ENCODE data around the gene PLAGL2.
"Not testable (repeated sequence)": the region's sequence is repeated elsewhere in the genome, so short reads cannot be mapped to it uniquely, and the experiment has no call there.

The PLAGL2 gene

GRCh38 chr20:32203356-32204204 lies 4.0 kb downstream of the PLAGL2 start:
- DNase-seq = no peak

DNA sequence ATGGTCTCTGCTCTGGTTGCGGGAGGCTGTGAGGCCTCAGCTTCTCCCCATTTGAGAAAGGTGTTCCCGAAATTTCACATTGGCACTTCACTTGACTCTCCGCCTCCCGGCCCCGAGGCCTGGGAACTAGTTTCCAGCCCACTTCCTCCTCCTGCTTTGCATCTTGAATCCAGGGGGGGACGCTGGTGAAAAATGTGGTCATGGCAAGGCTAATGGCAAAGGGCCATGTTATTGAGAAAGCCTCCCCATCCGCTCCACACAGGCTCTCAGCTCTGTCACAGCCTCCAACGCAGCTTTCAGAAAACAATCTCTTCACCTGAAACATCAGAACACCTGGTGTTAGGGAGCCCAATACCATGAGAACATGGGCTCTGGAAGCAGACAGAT lies 5.6 kb downstream of the PLAGL2 start:
- no peak for DNase-seq

DNA sequence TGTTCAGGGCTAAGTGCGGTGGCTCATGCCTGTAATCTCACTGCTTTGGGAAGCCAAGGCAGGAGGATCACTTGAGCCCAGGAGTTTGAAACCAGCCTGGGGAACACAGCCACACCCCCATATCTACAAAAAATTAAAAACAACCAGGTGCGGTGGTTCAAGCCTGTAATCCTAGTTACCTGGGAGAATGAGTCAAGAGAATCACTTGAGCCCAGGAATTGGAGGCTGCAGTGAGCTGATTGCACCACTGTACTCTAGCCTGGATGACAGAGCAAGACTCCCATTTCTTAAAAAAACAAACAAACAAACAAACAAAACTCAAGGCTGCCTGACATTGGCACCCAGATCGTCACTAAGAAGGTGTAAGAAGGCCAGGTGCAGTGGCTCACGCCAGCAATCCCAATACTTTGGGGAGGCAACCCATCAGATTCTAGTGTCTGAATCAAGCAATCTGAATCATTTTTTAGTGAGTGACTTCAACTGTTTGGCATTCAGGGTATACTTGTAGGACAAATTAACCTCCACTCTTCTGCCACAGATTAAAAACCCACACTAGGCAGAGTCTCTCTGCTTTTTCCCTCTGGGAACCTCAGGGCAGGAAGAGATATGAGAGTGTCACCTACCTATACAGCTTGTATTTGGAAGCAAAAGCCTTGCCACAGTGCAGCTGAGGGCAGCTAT lies 6.1 kb downstream of the PLAGL2 start:
- DNase-seq = no peak

DNA sequence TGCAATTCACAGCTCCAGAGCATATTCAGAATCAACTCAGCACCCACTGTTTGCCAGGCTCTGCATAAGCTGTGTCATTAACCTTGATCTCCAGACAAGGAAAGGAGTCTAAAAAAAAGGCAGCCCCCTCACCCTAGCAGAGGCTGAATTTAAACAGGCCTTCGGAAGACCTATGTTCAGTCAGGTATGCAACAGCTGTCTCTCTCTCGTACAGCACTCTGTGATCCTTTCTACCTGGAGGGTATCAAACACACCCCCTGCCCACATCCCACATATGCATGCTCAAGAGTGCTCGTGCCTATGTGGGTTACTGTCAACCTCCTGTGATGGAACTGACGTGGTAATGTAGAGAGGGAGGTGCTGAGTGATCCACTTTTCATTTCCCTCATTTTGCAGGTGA lies 8.5 kb downstream of the PLAGL2 start:
- DNase-seq = no peak

- not testable (repeated sequence) for DNase-seq
Measured at GRCh38 chr20:32197136-32197535, 10.4 kb downstream of the PLAGL2 start.

GRCh38 chr20:32196613-32197012 lies 10.9 kb downstream of the PLAGL2 start:
- not testable (repeated sequence) for DNase-seq

DNA sequence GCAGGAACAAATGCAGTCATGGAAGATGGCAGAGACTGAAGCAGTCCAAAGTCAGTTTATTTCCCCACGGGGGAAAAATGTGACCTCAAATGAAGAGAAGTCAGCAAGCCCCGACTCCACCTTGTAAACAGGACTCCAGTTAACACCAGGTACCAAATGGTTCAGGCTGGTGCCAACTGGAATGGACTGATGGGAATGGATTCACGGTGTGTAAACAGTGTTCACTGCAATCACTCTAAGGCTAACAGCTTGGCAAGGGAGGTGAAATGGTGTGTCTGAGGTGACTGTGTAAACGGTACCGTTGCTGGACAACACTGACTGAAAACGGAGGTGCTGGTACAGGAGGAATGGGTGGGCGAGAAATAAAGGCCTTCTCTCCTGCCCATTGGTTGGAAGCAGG lies 12.0 kb downstream of the PLAGL2 start:
- no peak for DNase-seq

- DNase-seq = no peak
Measured at GRCh38 chr20:32193996-32194395, 13.5 kb downstream of the PLAGL2 start.

GRCh38 chr20:32193336-32193735 lies 14.2 kb downstream of the PLAGL2 start:
- not testable (repeated sequence) for DNase-seq

GRCh38 chr20:32192698-32193097 lies 14.8 kb downstream of the PLAGL2 start:
- no peak for DNase-seq

- DNase-seq = no peak
Measured at GRCh38 chr20:32191873-32192272, 15.7 kb downstream of the PLAGL2 start.

- no peak for DNase-seq
Measured at GRCh38 chr20:32191422-32191821, 16.1 kb downstream of the PLAGL2 start.

GRCh38 chr20:32190616-32191415 lies 16.7 kb downstream of the PLAGL2 start:
- DNase-seq = no peak

- peak; percentile 32 for DNase-seq
Measured at GRCh38 chr20:32189691-32190615, 17.6 kb downstream of the PLAGL2 start.

DNA sequence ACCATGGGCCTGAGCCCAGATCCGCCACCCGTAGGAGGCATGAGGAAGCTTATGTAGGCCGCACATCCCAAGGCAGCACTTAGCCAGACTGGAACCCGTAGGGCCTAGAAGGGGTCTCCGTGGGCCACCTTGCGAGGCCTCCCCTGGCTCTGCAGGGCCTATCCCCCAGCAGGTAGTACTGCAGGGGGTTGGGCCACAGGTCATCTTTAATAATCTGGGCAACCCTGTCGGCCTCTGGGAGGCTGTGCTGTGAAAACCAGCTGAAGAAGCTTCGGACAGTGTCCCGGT lies 18.5 kb downstream of the PLAGL2 start:
- no peak for DNase-seq

- no peak for DNase-seq
Measured at GRCh38 chr20:32188376-32189122, 19.0 kb downstream of the PLAGL2 start.

DNA sequence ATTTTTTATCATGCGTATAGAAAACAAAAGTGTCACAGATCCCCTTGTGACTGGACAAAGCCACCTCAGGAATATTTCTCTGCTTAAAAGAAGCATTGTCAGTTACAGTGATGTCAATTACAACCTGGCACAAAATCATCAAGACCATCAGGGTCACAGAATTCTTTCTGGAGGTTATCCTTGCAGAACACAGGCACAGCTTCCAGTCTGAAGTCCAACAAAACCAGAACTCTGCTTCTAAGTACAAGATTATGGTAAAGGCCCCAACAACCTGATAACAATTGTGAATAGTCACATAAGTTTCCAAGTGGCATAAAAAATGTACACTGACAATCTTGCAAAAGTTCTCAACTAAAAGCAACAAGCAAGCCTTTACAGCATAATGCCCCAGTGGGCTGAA lies 21.0 kb downstream of the PLAGL2 start:
- DNase-seq = no peak

- no peak for DNase-seq
Measured at GRCh38 chr20:32184961-32185603, 22.5 kb downstream of the PLAGL2 start.

GRCh38 chr20:32183947-32184635 lies 23.5 kb downstream of the PLAGL2 start:
- no peak for DNase-seq

GRCh38 chr20:32181606-32182005 lies 25.9 kb downstream of the PLAGL2 start:
- DNase-seq = no peak

GRCh38 chr20:32179934-32180333 lies 27.6 kb downstream of the PLAGL2 start:
- DNase-seq = no peak
